Endothelial cell of umbilical vein (primary cell): ENCODE data around the gene IYD. TPM values are rescaled to one million over a fixed set of nuclear protein-coding genes. Genes with fewer than 3 reads are reported as not detected.

ENCODE experiments used
- BruUV-seq: library from RNA; stranded (reverse); fragments of 400-500 nt; replicated peaks from 2 replicates; lab custom pipeline; 2021; lab: Mats Ljungman, UMichigan
- CTCF ChIA-PET: fragments of 300-600, 350-600 bp; sonication (Branson Sonifier 250); formaldehyde crosslinking; loops from one replicate; lab custom pipeline; 2021; ENCODE audit warnings: antibody characterized with exemption, inconsistent platforms; lab: Charles Lee
- POLR2A ChIA-PET: fragments of 300-600, 350-600 bp; sonication (Branson Sonifier 250); formaldehyde crosslinking; loops from one replicate; lab custom pipeline; 2021; ENCODE audit warnings: antibody characterized with exemption, inconsistent platforms; lab: Charles Lee
- DNase-seq: peaks from one replicate; pipeline ENCODE4 v3.0.0-alpha.2; 2011; ENCODE audit warnings: low read depth, low spot score
- FAIRE-seq: peaks from 2 replicates; lab custom pipeline; 2011; peaks lifted over from hg19 to GRCh38; lab: Jason Lieb, UNC
- H2AFZ ChIP-seq: 2 replicates; pipeline ENCODE4 v1.6.0; 2012; ENCODE audit warnings: low read depth, low read length, control low read depth, inconsistent platforms
- H3K27ac ChIP-seq: 2 replicates; pipeline ENCODE4 v1.5.1; 2011; ENCODE audit warnings: low read depth, mild to moderate bottlenecking, control low read depth, low read length, moderate library complexity; ENCODE audit not compliant: insufficient read depth
- H3K27me3 ChIP-seq, 2 experiments: 2 replicates each; pipeline versions ENCODE4 v1.6.0 to v1.6.1; 2011; ENCODE audit warnings: low read length in 2 of 2, mixed read lengths in 1 of 2; ENCODE audit not compliant: control insufficient read depth in 2 of 2, insufficient read depth in 2 of 2
- H3K36me3 ChIP-seq, 2 experiments: 2 replicates in 1 of 2; 3 replicates in 1 of 2; pipeline ENCODE4 v1.5.1; 2011; ENCODE audit warnings: low read length in 2 of 2, mild to moderate bottlenecking in 1 of 2, moderate library complexity in 1 of 2; ENCODE audit not compliant: control insufficient read depth in 2 of 2, insufficient read depth in 2 of 2; ENCODE audit errors: extremely low read depth in 1 of 2
- H3K4me1 ChIP-seq: 3 replicates; pipeline ENCODE4 v1.5.1; 2011; ENCODE audit warnings: mild to moderate bottlenecking, low read length; ENCODE audit not compliant: control insufficient read depth, insufficient read depth; ENCODE audit errors: extremely low read depth
- H3K4me2 ChIP-seq: 2 replicates; pipeline ENCODE4 v1.6.1; 2011; ENCODE audit warnings: low read length, control low read depth, mixed read lengths; ENCODE audit not compliant: insufficient read depth
- H3K4me3 ChIP-seq, 3 experiments: fragments of 200-600 bp in 1 of 3; sonication (generic), shearing (Covaris generic) in 1 of 3; replicated peaks in 1 of 3; 2 replicates each; pipeline ENCODE4 v1.5.1; 2011 to 2016; ENCODE audit warnings: control low read depth in 3 of 3, low read length in 3 of 3, mild to moderate bottlenecking in 2 of 3, inconsistent platforms in 1 of 3, low read depth in 1 of 3, moderate library complexity in 1 of 3; ENCODE audit not compliant: insufficient read depth in 1 of 3
- H3K79me2 ChIP-seq: 2 replicates; pipeline ENCODE4 v1.6.0; 2012; ENCODE audit warnings: low read length, inconsistent platforms; ENCODE audit not compliant: control insufficient read depth, insufficient read depth
- H3K9ac ChIP-seq: replicated peaks from 2 replicates; pipeline ENCODE3; 2011; ENCODE audit warnings: low read length, control low read depth; ENCODE audit not compliant: insufficient read depth; ENCODE audit errors: extremely low read depth
- H3K9me1 ChIP-seq: replicated peaks from 3 replicates; pipeline ENCODE4 v1.6.0; 2011; ENCODE audit warnings: mild to moderate bottlenecking, low read length; ENCODE audit not compliant: control insufficient read depth, insufficient read depth; ENCODE audit errors: extremely low read depth
- H3K9me3 ChIP-seq: replicated peaks from 2 replicates; pipeline ENCODE4 v1.5.1; 2012; ENCODE audit warnings: low read length, inconsistent platforms; ENCODE audit not compliant: control insufficient read depth, insufficient read depth
- H4K20me1 ChIP-seq: replicated peaks from 2 replicates; pipeline ENCODE3; 2011; ENCODE audit warnings: mild to moderate bottlenecking, low read length; ENCODE audit not compliant: control insufficient read depth, insufficient read depth; ENCODE audit errors: extremely low read depth
- EZH2 ChIP-seq: IDR thresholded peaks from 2 replicates; pipeline ENCODE4 v1.6.1; 2012; ENCODE audit warnings: borderline replicate concordance, low read depth, mild to moderate bottlenecking, moderate library complexity, low read length, inconsistent platforms; ENCODE audit not compliant: severe bottlenecking
- FOS ChIP-seq: IDR thresholded peaks from 2 replicates; pipeline ENCODE4 v1.6.1; 2011; ENCODE audit warnings: mild to moderate bottlenecking, low read length, moderate library complexity, borderline replicate concordance; ENCODE audit not compliant: insufficient read depth
- GATA2 ChIP-seq: IDR thresholded peaks from 2 replicates; pipeline ENCODE4 v1.7.0; 2011; ENCODE audit warnings: low read depth, mild to moderate bottlenecking, moderate library complexity, mixed read lengths, low read length; ENCODE audit not compliant: insufficient read length, insufficient read depth
- JUN ChIP-seq: IDR thresholded peaks from 2 replicates; pipeline ENCODE4 v1.6.1; 2011; ENCODE audit warnings: borderline replicate concordance, low read depth; ENCODE audit not compliant: insufficient read length, insufficient read depth
- MYC ChIP-seq: IDR thresholded peaks from one replicate; pipeline ENCODE4 v1.6.1; 2011; ENCODE audit warnings: mild to moderate bottlenecking, low read depth, low read length
- POLR2A ChIP-seq: IDR thresholded peaks from 2 replicates; pipeline ENCODE4 v1.6.1; 2012; ENCODE audit warnings: low read depth, mild to moderate bottlenecking, control low read depth, low read length
- POLR2AphosphoS5 ChIP-seq: IDR thresholded peaks from 2 replicates; pipeline ENCODE4 v1.6.1; 2012; ENCODE audit warnings: low read depth, mild to moderate bottlenecking, control low read depth, low read length, moderate library complexity; ENCODE audit not compliant: insufficient read depth
- dilution Hi-C: fragments of 300-500 bp; cut with MboI; formaldehyde crosslinking; loops from one replicate; pipeline ENCODE4 v1.15.0; 2019; ENCODE audit warnings: low sequenced_read_pairs; ENCODE audit not compliant: extremely low pct_ligation_motif_present
- intact Hi-C: fragments of 100-400 bp; cut with micrococcal nuclease; formaldehyde crosslinking; loops from one replicate; pipeline ENCODE4 v1.10.0; 2022
- polyA plus RNA-seq, 4 experiments: library from polyadenylated mRNA; depleted of rRNA in 3 of 4; stranded (reverse) in 3 of 4; unstranded in 1 of 4; fragments of >200 nt; gene quantifications; 2 replicates each; pipeline versions ENCODE4 v1.2.1 to v1.2.3, GENCODE V29; 2011 to 2012; ENCODE audit warnings: missing spikeins in 1 of 4
- total RNA-seq: library from RNA; stranded (reverse); gene quantifications from 2 replicates; pipeline ENCODE4 v1.2.3, GENCODE V29; 2021
- TF ChIP-seq, protein P1 (sequence below), 2 donors: IDR thresholded peaks; 1 replicate in 1 of 2; 2 replicates in 1 of 2; pipeline ENCODE4 v1.5.1; 2011; ENCODE audit warnings: low read length in 2 of 2, mild to moderate bottlenecking in 2 of 2, moderate library complexity in 2 of 2, control low read depth in 1 of 2, inconsistent platforms in 1 of 2, low read depth in 1 of 2; ENCODE audit not compliant: insufficient read depth in 1 of 2; ENCODE audit errors: extremely low read depth in 1 of 2
- TF ChIP-seq, protein P2 (sequence below): IDR thresholded peaks from 2 replicates; pipeline ENCODE4 v1.6.1; 2011; ENCODE audit not compliant: insufficient read depth, insufficient read length

The IYD gene
- total and polyA plus RNA-seq, 2 donors (not counting 3 experiments of a cell fraction or from before 2014, with no cell fraction given), result not detected

DNA sequence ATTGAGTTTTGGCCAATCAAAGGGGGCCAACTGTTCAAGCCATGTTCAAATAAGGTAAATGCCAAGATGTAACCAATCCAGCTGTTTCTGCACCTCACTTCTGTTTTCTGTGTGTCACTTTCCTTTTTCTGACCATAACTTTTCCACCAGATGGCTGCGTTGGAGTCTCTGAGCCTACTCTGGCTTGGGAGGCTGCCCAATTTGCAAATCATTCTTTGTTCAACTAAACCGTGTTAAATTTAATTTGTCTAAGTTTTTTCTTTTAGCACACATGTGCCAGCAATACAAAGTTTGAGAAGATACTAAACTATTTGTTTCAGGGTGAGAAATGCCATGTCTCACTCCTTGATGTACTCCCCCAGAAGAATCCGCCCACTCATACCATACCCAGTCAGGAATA lies 52.1 kb downstream of the IYD start:
- no peak for FAIRE-seq

DNA sequence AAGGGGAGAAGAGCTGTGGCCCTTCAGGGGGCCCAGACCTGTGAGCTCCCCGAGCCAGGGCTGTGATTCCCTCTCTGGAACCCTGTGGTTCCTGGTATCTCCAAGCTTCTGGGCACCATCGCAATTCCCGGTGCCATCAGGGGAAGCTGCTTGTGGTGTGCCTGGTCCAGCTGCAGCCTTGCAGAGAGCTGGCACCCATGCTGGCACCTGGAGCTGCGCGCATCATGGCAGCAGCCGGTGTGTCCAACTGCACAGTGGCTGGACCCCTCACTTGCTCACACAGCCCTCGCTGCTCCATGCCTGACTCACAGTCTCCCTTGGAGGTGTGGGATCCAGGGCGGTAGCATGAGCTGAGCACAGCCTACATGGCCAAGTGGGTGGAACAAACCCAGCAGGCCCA lies 56.7 kb downstream of the IYD start:
- dilution Hi-C loops (no loop called here), intact Hi-C loops (no loop called here)
- DNase-seq (no peak), FAIRE-seq (no peak)
- Histone ChIP-seq H2AFZ (no peak overlapping the region), H3K9ac (no peak overlapping the region), H3K27me3 (no peaks in the 10 kb centered on the region), H3K27ac (no peak overlapping the region), H3K36me3 (no peaks in the 10 kb centered on the region), H3K4me1 (no peaks in the 10 kb centered on the region), H3K4me2 (no peak overlapping the region), H3K4me3 (no peak overlapping the region), H4K20me1 (no peaks in the 10 kb centered on the region), H3K9me3 (no peaks in the 10 kb centered on the region), H3K79me2 (no peaks in the 10 kb centered on the region), H3K9me1 (no peaks in the 10 kb centered on the region)
- no peak for TF ChIP-seq POLR2AphosphoS5
- TF ChIP-seq, protein P1, sequence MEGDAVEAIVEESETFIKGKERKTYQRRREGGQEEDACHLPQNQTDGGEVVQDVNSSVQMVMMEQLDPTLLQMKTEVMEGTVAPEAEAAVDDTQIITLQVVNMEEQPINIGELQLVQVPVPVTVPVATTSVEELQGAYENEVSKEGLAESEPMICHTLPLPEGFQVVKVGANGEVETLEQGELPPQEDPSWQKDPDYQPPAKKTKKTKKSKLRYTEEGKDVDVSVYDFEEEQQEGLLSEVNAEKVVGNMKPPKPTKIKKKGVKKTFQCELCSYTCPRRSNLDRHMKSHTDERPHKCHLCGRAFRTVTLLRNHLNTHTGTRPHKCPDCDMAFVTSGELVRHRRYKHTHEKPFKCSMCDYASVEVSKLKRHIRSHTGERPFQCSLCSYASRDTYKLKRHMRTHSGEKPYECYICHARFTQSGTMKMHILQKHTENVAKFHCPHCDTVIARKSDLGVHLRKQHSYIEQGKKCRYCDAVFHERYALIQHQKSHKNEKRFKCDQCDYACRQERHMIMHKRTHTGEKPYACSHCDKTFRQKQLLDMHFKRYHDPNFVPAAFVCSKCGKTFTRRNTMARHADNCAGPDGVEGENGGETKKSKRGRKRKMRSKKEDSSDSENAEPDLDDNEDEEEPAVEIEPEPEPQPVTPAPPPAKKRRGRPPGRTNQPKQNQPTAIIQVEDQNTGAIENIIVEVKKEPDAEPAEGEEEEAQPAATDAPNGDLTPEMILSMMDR (IDR thresholded peaks at IDR 0.05; ENCODE audit: extremely low read depth in 1 of 2, insufficient read depth in 1 of 2, low read depth in 1 of 2, low read length in 2 of 2), result no peak
- no peak for TF ChIP-seq MYC
- no peak for TF ChIP-seq JUN
- TF ChIP-seq EZH2, result no peak
- no peak for TF ChIP-seq FOS
- TF ChIP-seq, protein P2, sequence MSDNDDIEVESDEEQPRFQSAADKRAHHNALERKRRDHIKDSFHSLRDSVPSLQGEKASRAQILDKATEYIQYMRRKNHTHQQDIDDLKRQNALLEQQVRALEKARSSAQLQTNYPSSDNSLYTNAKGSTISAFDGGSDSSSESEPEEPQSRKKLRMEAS, result no peak
- no peak for TF ChIP-seq POLR2A
- TF ChIP-seq GATA2, result no peak
- BruUV-seq, result no TSS peak
- CTCF ChIA-PET, result interaction anchor here (0.5 to 1.5 kb wide), 5 partner anchors 10 to 390 kb away, joined by 3 to 4 read pairs (median 3); no protein-coding TSS in a partner anchor
- POLR2A ChIA-PET, result no interaction called here

More for the DNA sequence above, 52.1 kb downstream of the IYD start:
- H3K4me2 ChIP-seq, result no peak overlapping the region
- no peaks in the 10 kb centered on the region for H3K9me3 ChIP-seq
- dilution Hi-C loops (no loop called here), intact Hi-C loops (no loop called here)
- H4K20me1 ChIP-seq, result no peaks in the 10 kb centered on the region
- POLR2A ChIA-PET, result no interaction called here
- H3K4me3 ChIP-seq, result no peak overlapping the region
- H2AFZ ChIP-seq, result no peak overlapping the region
- H3K36me3 ChIP-seq, result no peaks in the 10 kb centered on the region
- BruUV-seq, result no TSS peak
- TF ChIP-seq MYC, result no peak
- TF ChIP-seq, protein P2, result no peak
- no peak for TF ChIP-seq JUN
- no peak for TF ChIP-seq POLR2AphosphoS5
- TF ChIP-seq EZH2, result no peak
- no peak for TF ChIP-seq POLR2A
- no peak for TF ChIP-seq FOS
- H3K27ac ChIP-seq, result no peak overlapping the region
- no peaks in the 10 kb centered on the region for H3K9me1 ChIP-seq
- CTCF ChIA-PET, result interaction anchor here (7.2 kb wide), 1 partner anchor 394 kb away, joined by 266 read pairs; no protein-coding TSS in a partner anchor
- no peak overlapping the region for H3K9ac ChIP-seq
- no peaks in the 10 kb centered on the region for H3K27me3 ChIP-seq
- H3K4me1 ChIP-seq, result peaks cover 10% of the 10 kb centered on the region
- DNase-seq, result no peak
- H3K79me2 ChIP-seq, result no peaks in the 10 kb centered on the region
